Dermis microvascular lymphatic vessel endothelial cell (primary cell): Measurements from ENCODE around the gene AHCYL2. TPM values are rescaled to one million over a fixed set of nuclear protein-coding genes. Genes with fewer than 3 reads are reported as not detected.
"Not testable (repeated sequence)": the region's sequence is repeated elsewhere in the genome, so short reads cannot be mapped to it uniquely, and the experiment has no call there.

ENCODE experiments used
- DNase-seq, 2 donors: peaks; one replicate each; pipeline versions ENCODE4 v3.0.0 to v3.0.0-alpha.2; 2010; ENCODE audit warnings: low read depth in 2 of 2
- total RNA-seq: library from RNA; depleted of rRNA; stranded (reverse); fragments of >200 nt; gene quantifications from 2 replicates; pipeline ENCODE4 v1.2.1, GENCODE V29; 2014

Gene AHCYL2
- total RNA-seq, 1 donor from 2014 or later = 4.0 TPM

- peak in 1 of 2 donors; percentile 10 for DNase-seq
Observed at GRCh38 chr7:129282865-129283264, 58.0 kb downstream of the AHCYL2 start.

GRCh38 chr7:129283936-129284335, 59.1 kb downstream of the AHCYL2 start:
- peak; percentile 15 to 48 for DNase-seq

GRCh38 chr7:129285111-129285510, 60.3 kb downstream of the AHCYL2 start:
- no peak for DNase-seq

- DNase-seq = no peak
Observed at GRCh38 chr7:129292861-129293260, 68.0 kb downstream of the AHCYL2 start.

- peak in 1 of 2 donors; percentile 50 for DNase-seq
Observed at GRCh38 chr7:129295015-129295423, 70.2 kb downstream of the AHCYL2 start.

- peak; percentile 43 to 60 for DNase-seq
Observed at GRCh38 chr7:129298268-129298893, 73.6 kb downstream of the AHCYL2 start.

GRCh38 chr7:129299889-129300288, 75.1 kb downstream of the AHCYL2 start:
- no peak for DNase-seq

GRCh38 chr7:129300299-129300698, 75.5 kb downstream of the AHCYL2 start:
- not testable (repeated sequence) for DNase-seq

- peak in 1 of 2 donors; percentile 11 for DNase-seq
Observed at GRCh38 chr7:129307592-129307991, 82.8 kb downstream of the AHCYL2 start.

- DNase-seq = no peak
Observed at GRCh38 chr7:129308047-129308446, 83.2 kb downstream of the AHCYL2 start.

- DNase-seq = no peak
Observed at GRCh38 chr7:129311429-129311828, 86.6 kb downstream of the AHCYL2 start.

GRCh38 chr7:129313282-129313681, 88.5 kb downstream of the AHCYL2 start:
- no peak for DNase-seq

- DNase-seq = no peak
Observed at GRCh38 chr7:129315960-129316359, 91.1 kb downstream of the AHCYL2 start.

GRCh38 chr7:129317450-129317849, 92.6 kb downstream of the AHCYL2 start:
- no peak for DNase-seq

- DNase-seq = peak in 1 of 2 donors; percentile 53
Observed at GRCh38 chr7:129327076-129327475, 102.2 kb downstream of the AHCYL2 start.

- DNase-seq = peak in 1 of 2 donors; percentile 39
Observed at GRCh38 chr7:129332254-129333035, 107.6 kb downstream of the AHCYL2 start.

GRCh38 chr7:129334473-129334872, 109.6 kb downstream of the AHCYL2 start:
- no peak for DNase-seq

- DNase-seq = no peak
Observed at GRCh38 chr7:129338450-129338849, 113.6 kb downstream of the AHCYL2 start.

GRCh38 chr7:129341212-129341611, 116.4 kb downstream of the AHCYL2 start:
- DNase-seq = no peak

- DNase-seq = no peak
Observed at GRCh38 chr7:129341816-129342806, 117.3 kb downstream of the AHCYL2 start.

- peak; percentile 55 to 56 for DNase-seq
Observed at GRCh38 chr7:129343099-129343700, 118.4 kb downstream of the AHCYL2 start.
